GM12878 (cell line): ENCODE results near the gene SORBS2. TPM values are rescaled to one million over a fixed set of nuclear protein-coding genes. Genes with fewer than 3 reads are reported as not detected.

Experiments used
- ATAC-seq: fragments of 200-7000 bp; cut with Tn5 transposase; 3 replicates; pipeline ENCODE4 v1.9.1; 2020; ENCODE audit warnings: mild to moderate bottlenecking, moderate library complexity
- BruUV-seq: library from RNA; stranded (reverse); fragments of 400-500 nt; replicated peaks from 2 replicates; lab custom pipeline; 2021; lab: Mats Ljungman, UMichigan
- CTCF ChIA-PET: fragments of 300-600 bp; sonication (Branson Sonifier 250); formaldehyde crosslinking; extraction: SDS; loops from one replicate; lab custom pipeline; 2021; ENCODE audit warnings: inconsistent platforms; lab: Yijun Ruan, JAX
- POLR2A ChIA-PET: fragments of 350-600 bp; formaldehyde crosslinking; extraction: SDS; loops from one replicate; lab custom pipeline; 2021; ENCODE audit warnings: inconsistent platforms; lab: Charles Lee
- RAD21 ChIA-PET: fragments of 300-600 bp; sonication (Branson Sonifier 250); formaldehyde crosslinking; loops from one replicate; lab custom pipeline; 2023; ENCODE audit warnings: antibody characterized with exemption; ENCODE audit not compliant: unreplicated experiment; lab: Charles Lee
- SMC1A ChIA-PET: fragments of 300-600 bp; sonication (Branson Sonifier 250); formaldehyde crosslinking; loops from one replicate; lab custom pipeline; 2023; ENCODE audit not compliant: unreplicated experiment, uncharacterized antibody; lab: Charles Lee
- DNase-seq: peaks from one replicate; pipeline ENCODE4 v3.0.0-alpha.2; 2011; ENCODE audit warnings: low read depth, low spot score
- FAIRE-seq: peaks from 3 replicates; lab custom pipeline; 2011; peaks lifted over from hg19 to GRCh38; lab: Jason Lieb, UNC
- H2AFZ ChIP-seq: 2 replicates; pipeline ENCODE4 v1.6.0; 2011; ENCODE audit warnings: low read depth, low read length, control low read depth; ENCODE audit not compliant: control insufficient read depth
- H3K27ac ChIP-seq: 2 replicates; pipeline ENCODE4 v1.5.1; 2011; ENCODE audit warnings: control low read depth; ENCODE audit not compliant: control insufficient read depth, insufficient read depth
- H3K27me3 ChIP-seq, 2 experiments: replicated peaks in 1 of 2; 2 replicates each; pipeline versions ENCODE4 v1.6.0 to v1.6.1; 2011; ENCODE audit warnings: low read length in 1 of 2; ENCODE audit not compliant: control insufficient read depth in 2 of 2, insufficient read depth in 2 of 2
- H3K36me3 ChIP-seq, 2 experiments: 2 replicates each; pipeline ENCODE4 v1.5.1; 2011; ENCODE audit warnings: low read length in 1 of 2; ENCODE audit not compliant: control insufficient read depth in 2 of 2, insufficient read depth in 2 of 2
- H3K4me1 ChIP-seq: 2 replicates; pipeline ENCODE4 v1.6.1; 2011; ENCODE audit warnings: mild to moderate bottlenecking, low read length, moderate library complexity, mixed read lengths; ENCODE audit not compliant: control insufficient read depth, insufficient read depth
- H3K4me2 ChIP-seq: 2 replicates; pipeline ENCODE4 v1.6.0; 2011; ENCODE audit warnings: control low read depth; ENCODE audit not compliant: control insufficient read depth, insufficient read depth
- H3K4me3 ChIP-seq: fragments of 200-600 bp; sonication (generic); 2 replicates; pipeline ENCODE4 v1.5.1; 2016
- H3K79me2 ChIP-seq: 2 replicates; pipeline ENCODE4 v1.6.0; 2011; ENCODE audit warnings: low read length; ENCODE audit not compliant: control insufficient read depth, insufficient read depth
- H3K9ac ChIP-seq: 2 replicates; pipeline ENCODE4 v1.8.0; 2011; ENCODE audit warnings: low read length, control low read depth, mixed read lengths; ENCODE audit not compliant: control insufficient read depth, insufficient read depth
- H3K9me3 ChIP-seq: replicated peaks from 3 replicates; pipeline ENCODE4 v1.5.1; 2011; ENCODE audit warnings: mild to moderate bottlenecking, low read length; ENCODE audit not compliant: control insufficient read depth, insufficient read depth
- H4K20me1 ChIP-seq: 2 replicates; pipeline ENCODE4 v1.6.0; 2011; ENCODE audit not compliant: control insufficient read depth, insufficient read depth
- CREM ChIP-seq: IDR thresholded peaks from 2 replicates; pipeline ENCODE4 v1.6.1; 2014; ENCODE audit warnings: antibody characterized with exemption, low read depth
- EED ChIP-seq: sonication (generic); IDR thresholded peaks from 2 replicates; pipeline ENCODE4 v1.6.1; 2016; ENCODE audit warnings: antibody characterized with exemption, low read depth
- ESRRA ChIP-seq: IDR thresholded peaks from 2 replicates; pipeline ENCODE4 v1.6.1; 2012; ENCODE audit warnings: mild to moderate bottlenecking, low read length, improper control_type of control experiment
- FOXK2 ChIP-seq: fragments of 450-650 bp; IDR thresholded peaks from 2 replicates; pipeline ENCODE4 v1.6.1; 2017; ENCODE audit warnings: mild to moderate bottlenecking, moderate library complexity
- HDGF ChIP-seq: fragments of 450-650 bp; IDR thresholded peaks from 2 replicates; pipeline ENCODE4 v1.6.1; 2016; ENCODE audit warnings: antibody characterized with exemption
- KLF5 ChIP-seq: fragments of 450-650 bp; IDR thresholded peaks from 2 replicates; pipeline ENCODE4 v1.6.1; 2014; ENCODE audit warnings: mild to moderate bottlenecking; ENCODE audit not compliant: partially characterized antibody
- MXI1 ChIP-seq: fragments of 150-350 bp; IDR thresholded peaks from 2 replicates; pipeline ENCODE4 v1.6.1; 2011; ENCODE audit warnings: low read depth, mild to moderate bottlenecking, inconsistent platforms, low read length, improper control_type of control experiment
- NBN ChIP-seq: fragments of 450-650 bp; IDR thresholded peaks from 2 replicates; pipeline ENCODE4 v1.6.1; 2016
- NFIC ChIP-seq: IDR thresholded peaks from 2 replicates; pipeline ENCODE4 v1.6.1; 2012; ENCODE audit warnings: low read depth, mild to moderate bottlenecking, inconsistent platforms, low read length, moderate library complexity
- NFYA ChIP-seq: IDR thresholded peaks from 2 replicates; pipeline ENCODE4 v1.6.1; 2011; ENCODE audit warnings: low read depth, mild to moderate bottlenecking, low read length, improper control_type of control experiment, borderline replicate concordance
- NR2C1 ChIP-seq: fragments of 450-650 bp; IDR thresholded peaks from 2 replicates; pipeline ENCODE4 v1.6.1; 2017; ENCODE audit warnings: antibody characterized with exemption, mild to moderate bottlenecking, moderate library complexity
- NR2F1 ChIP-seq: fragments of 450-650 bp; conservative IDR thresholded peaks from 2 replicates; pipeline ENCODE4 v1.6.1; 2017; ENCODE audit warnings: mild to moderate bottlenecking
- RBBP5 ChIP-seq: fragments of 200-600 bp; sonication (generic); conservative IDR thresholded peaks from 2 replicates; pipeline ENCODE4 v1.6.1; 2016
- RCOR1 ChIP-seq: conservative IDR thresholded peaks from 2 replicates; pipeline ENCODE4 v1.6.1; 2012; ENCODE audit warnings: low read depth, low read length, improper control_type of control experiment
- SPI1 ChIP-seq: IDR thresholded peaks from 2 replicates; pipeline ENCODE4 v1.6.1; 2011; ENCODE audit warnings: low read depth, mild to moderate bottlenecking, low read length, moderate library complexity, borderline replicate concordance; ENCODE audit not compliant: insufficient read depth
- STAT1 ChIP-seq: fragments of 450-650 bp; conservative IDR thresholded peaks from 2 replicates; pipeline ENCODE4 v1.6.1; 2014; ENCODE audit warnings: antibody characterized with exemption, mild to moderate bottlenecking
- STAT3 ChIP-seq: IDR thresholded peaks from 2 replicates; pipeline ENCODE4 v1.6.1; 2011; ENCODE audit warnings: low read depth, low read length, improper control_type of control experiment
- WRNIP1 ChIP-seq: IDR thresholded peaks from 2 replicates; pipeline ENCODE4 v1.6.1; 2011; ENCODE audit warnings: low read depth, low read length, improper control_type of control experiment, borderline replicate concordance
- YBX1 ChIP-seq: fragments of 450-650 bp; IDR thresholded peaks from 2 replicates; pipeline ENCODE4 v1.6.1; 2016; ENCODE audit warnings: antibody characterized with exemption
- YY1 ChIP-seq: IDR thresholded peaks from 2 replicates; pipeline ENCODE4 v1.6.1; 2011; ENCODE audit warnings: low read depth, mild to moderate bottlenecking, low read length
- ZBED1 ChIP-seq: IDR thresholded peaks from 2 replicates; pipeline ENCODE4 v1.6.1; 2016; ENCODE audit warnings: borderline replicate concordance
- WGBS: methylation state at CpG from one replicate; pipeline ENCODE4 v1.1.6; 2016; ENCODE audit warnings: low lambda C conversion rate; ENCODE audit not compliant: insufficient replicate concordance, insufficient coverage; ENCODE audit errors: missing lambda C conversion rate; 5-methylcytosine and 5-hydroxymethylcytosine counted together
- in situ Hi-C: fragments of 300-500 bp; cut with MboI; formaldehyde crosslinking; loops from 9 replicates; pipeline ENCODE4 v1.14.3; 2018; ENCODE audit warnings: mixed read lengths
- intact Hi-C: fragments of 100-400 bp; cut with micrococcal nuclease; formaldehyde crosslinking; loops from one replicate; pipeline ENCODE4 v1.14.2; 2022; ENCODE audit not compliant: unreplicated experiment
- polyA plus RNA-seq, 11 experiments: library from polyadenylated mRNA; depleted of rRNA in 4 of 11; unstranded in 6 of 11; stranded (reverse) in 5 of 11; fragments of >200 nt; fragmentation: Nextera tagmentation in 4 of 11; fragmentation: Illumina TruSeq in 1 of 11; extraction: Ambion mirVana in 4 of 11; extraction: Trizol in 1 of 11; gene quantifications; 1 replicate in 1 of 11; 2 replicates in 10 of 11; pipeline versions ENCODE4 v1.2.1 to v1.2.3, GENCODE V29; 2011 to 2016; ENCODE audit warnings: inconsistent platforms in 2 of 11, missing spikeins in 2 of 11, low read depth in 1 of 11
- total RNA-seq, 4 experiments: library from RNA; depleted of rRNA in 3 of 4; stranded (reverse); fragments of >200 nt in 3 of 4; fragmentation: Illumina TruSeq in 1 of 4; extraction: Trizol in 1 of 4; gene quantifications; 2 replicates each; pipeline versions ENCODE4 v1.2.1 to v1.2.3, GENCODE V29; 2013 to 2021
- TF ChIP-seq, protein P1 (sequence below): fragments of 450-650 bp; formaldehyde crosslinking; IDR thresholded peaks from 2 replicates; pipeline ENCODE4 v1.4.0; 2020; ENCODE audit warnings: mild to moderate bottlenecking, moderate library complexity
- TF ChIP-seq, protein P2 (sequence below): IDR thresholded peaks from 2 replicates; pipeline ENCODE4 v1.6.1; 2011; ENCODE audit warnings: mild to moderate bottlenecking, low read depth, low read length, moderate library complexity; ENCODE audit not compliant: insufficient replicate concordance

Gene SORBS2
- total and polyA plus RNA-seq, 10 of the 15 experiments (the other 5 are each of a cell fraction or from before 2014, with no cell fraction given), result 0.06 to 3.0 (median 0.79) TPM

DNA sequence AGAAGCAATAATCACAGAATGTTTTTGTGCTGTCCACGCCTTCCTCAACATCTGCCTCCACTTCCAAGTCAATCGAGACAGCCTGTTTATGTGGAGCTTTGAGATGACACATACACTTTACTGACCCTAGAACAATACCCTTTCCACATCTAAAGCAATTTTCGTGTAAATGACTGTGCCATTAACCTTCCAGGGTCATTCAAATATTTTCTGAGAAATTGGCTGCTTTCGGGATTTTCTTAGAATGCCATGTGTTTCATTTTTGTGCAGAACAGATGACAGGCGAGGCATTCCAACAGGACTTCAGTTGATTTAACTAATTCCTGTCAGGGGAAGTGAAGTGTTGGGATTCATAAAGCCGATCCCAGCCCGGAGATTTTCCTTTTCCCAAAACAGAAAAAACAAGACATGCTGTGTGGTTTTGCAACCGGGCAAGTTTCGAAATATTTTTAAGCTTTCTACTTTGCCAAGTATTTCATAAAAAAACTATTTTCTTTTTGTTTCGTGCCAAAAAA, 73.9 kb downstream of the SORBS2 start (continued):
- TF ChIP-seq STAT1 (no peak), WRNIP1 (no peak), STAT3 (no peak), HDGF (no peak), RBBP5 (no peak), EED (no peak)
- TF ChIP-seq, protein P1, sequence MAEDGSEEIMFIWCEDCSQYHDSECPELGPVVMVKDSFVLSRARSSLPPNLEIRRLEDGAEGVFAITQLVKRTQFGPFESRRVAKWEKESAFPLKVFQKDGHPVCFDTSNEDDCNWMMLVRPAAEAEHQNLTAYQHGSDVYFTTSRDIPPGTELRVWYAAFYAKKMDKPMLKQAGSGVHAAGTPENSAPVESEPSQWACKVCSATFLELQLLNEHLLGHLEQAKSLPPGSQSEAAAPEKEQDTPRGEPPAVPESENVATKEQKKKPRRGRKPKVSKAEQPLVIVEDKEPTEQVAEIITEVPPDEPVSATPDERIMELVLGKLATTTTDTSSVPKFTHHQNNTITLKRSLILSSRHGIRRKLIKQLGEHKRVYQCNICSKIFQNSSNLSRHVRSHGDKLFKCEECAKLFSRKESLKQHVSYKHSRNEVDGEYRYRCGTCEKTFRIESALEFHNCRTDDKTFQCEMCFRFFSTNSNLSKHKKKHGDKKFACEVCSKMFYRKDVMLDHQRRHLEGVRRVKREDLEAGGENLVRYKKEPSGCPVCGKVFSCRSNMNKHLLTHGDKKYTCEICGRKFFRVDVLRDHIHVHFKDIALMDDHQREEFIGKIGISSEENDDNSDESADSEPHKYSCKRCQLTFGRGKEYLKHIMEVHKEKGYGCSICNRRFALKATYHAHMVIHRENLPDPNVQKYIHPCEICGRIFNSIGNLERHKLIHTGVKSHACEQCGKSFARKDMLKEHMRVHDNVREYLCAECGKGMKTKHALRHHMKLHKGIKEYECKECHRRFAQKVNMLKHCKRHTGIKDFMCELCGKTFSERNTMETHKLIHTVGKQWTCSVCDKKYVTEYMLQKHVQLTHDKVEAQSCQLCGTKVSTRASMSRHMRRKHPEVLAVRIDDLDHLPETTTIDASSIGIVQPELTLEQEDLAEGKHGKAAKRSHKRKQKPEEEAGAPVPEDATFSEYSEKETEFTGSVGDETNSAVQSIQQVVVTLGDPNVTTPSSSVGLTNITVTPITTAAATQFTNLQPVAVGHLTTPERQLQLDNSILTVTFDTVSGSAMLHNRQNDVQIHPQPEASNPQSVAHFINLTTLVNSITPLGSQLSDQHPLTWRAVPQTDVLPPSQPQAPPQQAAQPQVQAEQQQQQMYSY, result no peak

DNA sequence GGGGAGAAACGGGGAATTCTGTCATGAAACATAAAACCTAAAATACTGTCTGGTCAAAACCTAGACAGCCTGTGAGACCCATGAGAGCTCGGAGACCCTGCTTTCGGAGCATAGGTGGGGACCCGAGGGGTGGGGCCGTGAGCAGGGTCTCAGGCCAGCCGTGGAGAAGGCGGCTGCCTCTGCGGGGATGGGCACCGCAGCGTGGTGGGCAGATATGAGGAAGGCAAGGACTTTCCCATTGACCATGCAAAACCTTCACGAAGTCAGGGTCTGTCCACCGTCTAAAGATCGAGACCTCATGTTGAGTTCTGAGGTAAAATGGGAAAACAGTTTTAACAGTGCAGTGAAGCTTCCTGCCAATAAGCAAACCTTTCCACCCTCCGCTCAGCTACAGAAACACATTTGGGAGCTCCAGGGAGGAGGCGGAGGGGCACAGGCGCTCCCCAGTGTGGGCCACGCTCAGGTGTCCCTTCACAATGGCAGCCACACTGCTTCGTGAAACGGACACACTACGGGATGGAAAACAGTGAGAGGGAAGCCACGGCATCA, 74.4 kb downstream of the SORBS2 start:
- intact Hi-C loops (no loop called here), in situ Hi-C loops (no loop called here)
- peaks cover 3% of the 10 kb centered on the region; the same call in 2 of the 3 replicates for H3K9me3 ChIP-seq
- ChIA-PET POLR2A (no interaction called here), SMC1A (no interaction called here), RAD21 (no interaction called here), CTCF (no interaction called here)
- no peak for FAIRE-seq
- no peaks in the 10 kb centered on the region for H4K20me1 ChIP-seq
- 85% methylated on average over 21 of the region's 21 CpGs for WGBS
- H3K27ac ChIP-seq, result no peak overlapping the region
- H2AFZ ChIP-seq, result no peak overlapping the region
- no peaks in the 10 kb centered on the region for H3K36me3 ChIP-seq
- H3K4me1 ChIP-seq, result peaks cover 34% of the 10 kb centered on the region
- ATAC-seq, result no peak
- H3K4me3 ChIP-seq, result no peak overlapping the region
- H3K9ac ChIP-seq, result no peak overlapping the region
- no TSS peak for BruUV-seq
- no peak overlapping the region for H3K4me2 ChIP-seq
- TF ChIP-seq CREM (no peak), NFIC (no peak), YY1 (no peak), SPI1 (no peak), NR2F1 (no peak), ESRRA (no peak), RCOR1 (no peak), KLF5 (no peak), ZBED1 (no peak), NBN (no peak), FOXK2 (no peak), MXI1 (no peak), YBX1 (no peak), NR2C1 (no peak), NFYA (no peak)
- TF ChIP-seq, protein P2, sequence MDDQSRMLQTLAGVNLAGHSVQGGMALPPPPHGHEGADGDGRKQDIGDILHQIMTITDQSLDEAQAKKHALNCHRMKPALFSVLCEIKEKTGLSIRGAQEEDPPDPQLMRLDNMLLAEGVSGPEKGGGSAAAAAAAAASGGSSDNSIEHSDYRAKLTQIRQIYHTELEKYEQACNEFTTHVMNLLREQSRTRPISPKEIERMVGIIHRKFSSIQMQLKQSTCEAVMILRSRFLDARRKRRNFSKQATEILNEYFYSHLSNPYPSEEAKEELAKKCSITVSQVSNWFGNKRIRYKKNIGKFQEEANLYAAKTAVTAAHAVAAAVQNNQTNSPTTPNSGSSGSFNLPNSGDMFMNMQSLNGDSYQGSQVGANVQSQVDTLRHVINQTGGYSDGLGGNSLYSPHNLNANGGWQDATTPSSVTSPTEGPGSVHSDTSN, result no peak
- no peak for DNase-seq
- no peaks in the 10 kb centered on the region for H3K27me3 ChIP-seq
- no peaks in the 10 kb centered on the region for H3K79me2 ChIP-seq
